Measurements from ENCODE around the gene SLC16A4. TPM values are rescaled to one million over a fixed set of nuclear protein-coding genes. Genes with fewer than 3 reads are reported as not detected.

SLC16A4 gene
- total and polyA plus RNA-seq, 7 experiments from 2014 or later = 0.19 to 0.93 (median 0.32) TPM

- DNase-seq = no peak
- Histone ChIP-seq H3K27ac (ENCODE audit: low read depth, low read length) (no peak overlapping the region), H3K4me1 (ENCODE audit: control insufficient read depth in 2 of 2, insufficient read depth in 2 of 2, low read length in 2 of 2) (peaks cover 58 to 60% of the 10 kb centered on the region in 2 donors), H3K36me3 (ENCODE audit: control insufficient read depth in 2 of 3, insufficient read depth in 3 of 3, low read length in 3 of 3) (peaks cover 0 to 36% (median 3%) of the 10 kb centered on the region in 3 experiments), H3K27me3 (ENCODE audit: control insufficient read depth in 2 of 2, insufficient read depth in 2 of 2, low read length in 2 of 2) (no peaks in the 10 kb centered on the region), H3K4me3 (ENCODE audit: low read length) (no peak overlapping the region), H3K9me3 (ENCODE audit: control insufficient read depth in 2 of 3, low read length in 3 of 3) (no peaks in the 10 kb centered on the region)
- peaks cover 59 to 95% (median 90%) of the 10 kb centered on the region in 7 donors for H3K4me1 Mint-ChIP-seq
- no peaks in the 10 kb centered on the region for H3K27me3 Mint-ChIP-seq
- H3K36me3 Mint-ChIP-seq = peaks cover 14 to 67% (median 37%) of the 10 kb centered on the region in 5 donors
- no peak for ATAC-seq
- H3K9me3 Mint-ChIP-seq = no peaks in the 10 kb centered on the region
- CTCF ChIA-PET = no interaction called here
- POLR2A ChIA-PET = no interaction called here
- intact Hi-C loops (cut with micrococcal nuclease) = loop anchor here in 1 of 2 donors (2.0 kb wide), 1 partner anchor 15 kb away; no protein-coding TSS in a partner anchor
- H3K27ac Mint-ChIP-seq = peak overlapping the region in 2 of 9 donors; percentile 38 to 45
- H3K4me3 Mint-ChIP-seq = peak overlapping the region in 3 of 10 donors; percentile 16 to 88 (median 75)
Measured at GRCh38 chr1:110344152-110344551, 46.7 kb downstream of the SLC16A4 start.

- Histone ChIP-seq H3K9me3 (ENCODE audit: control insufficient read depth in 2 of 3, low read length in 3 of 3) (no peaks in the 10 kb centered on the region), H3K27ac (ENCODE audit: low read depth, low read length) (no peak overlapping the region), H3K36me3 (ENCODE audit: control insufficient read depth in 2 of 3, insufficient read depth in 3 of 3, low read length in 3 of 3) (peaks cover 0 to 36% (median 3%) of the 10 kb centered on the region in 3 experiments), H3K27me3 (ENCODE audit: control insufficient read depth in 2 of 2, insufficient read depth in 2 of 2, low read length in 2 of 2) (no peaks in the 10 kb centered on the region), H3K4me1 (ENCODE audit: control insufficient read depth in 2 of 2, insufficient read depth in 2 of 2, low read length in 2 of 2) (peaks cover 50 to 53% of the 10 kb centered on the region in 2 donors), H3K4me3 (ENCODE audit: low read length) (no peak overlapping the region)
- Mint-ChIP-seq H3K36me3 (peaks cover 14 to 63% (median 37%) of the 10 kb centered on the region in 5 donors), H3K9me3 (no peaks in the 10 kb centered on the region), H3K27ac (peak overlapping the region in 4 of 9 donors; percentile 45 to 66 (median 56)), H3K27me3 (no peaks in the 10 kb centered on the region), H3K4me3 (peak overlapping the region in 3 of 10 donors; percentile 51 to 88 (median 75)), H3K4me1 (peaks cover 52 to 86% (median 81%) of the 10 kb centered on the region in 7 donors)
- ATAC-seq (no peak), DNase-seq (no peak)
- intact Hi-C loops (cut with micrococcal nuclease) = no loop called here
- ChIA-PET POLR2A (no interaction called here), CTCF (no interaction called here)
Measured at GRCh38 chr1:110343249-110343648, 47.6 kb downstream of the SLC16A4 start.

GRCh38 chr1:110341872-110342331 is 48.9 kb downstream of the SLC16A4 start:
- intact Hi-C loops (cut with micrococcal nuclease) = no loop called here
- H3K4me3 Mint-ChIP-seq = peak overlapping the region in 1 of 10 donors; percentile 75
- peaks cover 6 to 53% (median 33%) of the 10 kb centered on the region in 5 donors for H3K36me3 Mint-ChIP-seq
- H3K4me1 Mint-ChIP-seq = peaks cover 46 to 82% (median 76%) of the 10 kb centered on the region in 7 donors
- Histone ChIP-seq H3K9me3 (ENCODE audit: control insufficient read depth in 2 of 3, low read length in 3 of 3) (no peaks in the 10 kb centered on the region), H3K36me3 (ENCODE audit: control insufficient read depth in 2 of 3, insufficient read depth in 3 of 3, low read length in 3 of 3) (peaks cover 0 to 27% (median 3%) of the 10 kb centered on the region in 3 experiments), H3K27ac (ENCODE audit: low read depth, low read length) (no peak overlapping the region), H3K4me3 (ENCODE audit: low read length) (no peak overlapping the region), H3K27me3 (ENCODE audit: control insufficient read depth in 2 of 2, insufficient read depth in 2 of 2, low read length in 2 of 2) (no peaks in the 10 kb centered on the region), H3K4me1 (ENCODE audit: control insufficient read depth in 2 of 2, insufficient read depth in 2 of 2, low read length in 2 of 2) (peaks cover 49 to 61% of the 10 kb centered on the region in 2 donors)
- DNase-seq (no peak), ATAC-seq (no peak)
- ChIA-PET POLR2A (interaction anchor here (5.5 kb wide), 1 partner anchor 132 kb away, joined by 118 read pairs; the partner anchor contains the start of gene KCNC4), CTCF (no interaction called here)
- H3K27me3 Mint-ChIP-seq = peaks cover 0 to 2% (median 0%) of the 10 kb centered on the region in 5 donors
- H3K27ac Mint-ChIP-seq = no peak overlapping the region
- H3K9me3 Mint-ChIP-seq = no peaks in the 10 kb centered on the region

GRCh38 chr1:110341146-110341871 is 49.5 kb downstream of the SLC16A4 start:
- Histone ChIP-seq H3K4me1 (ENCODE audit: control insufficient read depth in 2 of 2, insufficient read depth in 2 of 2, low read length in 2 of 2) (peaks cover 49 to 61% of the 10 kb centered on the region in 2 donors), H3K27ac (ENCODE audit: low read depth, low read length) (no peak overlapping the region), H3K9me3 (ENCODE audit: control insufficient read depth in 2 of 3, low read length in 3 of 3) (no peaks in the 10 kb centered on the region), H3K4me3 (ENCODE audit: low read length) (no peak overlapping the region), H3K27me3 (ENCODE audit: control insufficient read depth in 2 of 2, insufficient read depth in 2 of 2, low read length in 2 of 2) (no peaks in the 10 kb centered on the region), H3K36me3 (ENCODE audit: control insufficient read depth in 2 of 3, insufficient read depth in 3 of 3, low read length in 3 of 3) (peaks cover 0 to 22% (median 3%) of the 10 kb centered on the region in 3 experiments)
- intact Hi-C loops (cut with micrococcal nuclease) = no loop called here
- ChIA-PET POLR2A (interaction anchor here (5.5 kb wide), 1 partner anchor 131 kb away, joined by 118 read pairs; the partner anchor contains the start of gene KCNC4), CTCF (interaction anchor here (0.6 kb wide), 1 partner anchor 69 kb away, joined by 5 read pairs; no protein-coding TSS in a partner anchor)
- Mint-ChIP-seq H3K4me1 (peaks cover 46 to 82% (median 75%) of the 10 kb centered on the region in 7 donors), H3K36me3 (peaks cover 5 to 47% (median 32%) of the 10 kb centered on the region in 5 donors), H3K4me3 (peak overlapping the region in 1 of 10 donors; percentile 75), H3K9me3 (no peaks in the 10 kb centered on the region), H3K27ac (peak overlapping the region in 2 of 9 donors; percentile 35 to 53), H3K27me3 (peaks cover 0 to 2% (median 0%) of the 10 kb centered on the region in 5 donors)
- ATAC-seq (no peak), DNase-seq (no peak)

- peak overlapping the region in 1 of 9 donors; percentile 62 for H3K27ac Mint-ChIP-seq
- no peaks in the 10 kb centered on the region for H3K9me3 Mint-ChIP-seq
- H3K27me3 Mint-ChIP-seq = peaks cover 0 to 2% (median 0%) of the 10 kb centered on the region in 5 donors
- Histone ChIP-seq H3K4me1 (ENCODE audit: control insufficient read depth in 2 of 2, insufficient read depth in 2 of 2, low read length in 2 of 2) (peaks cover 45 to 51% of the 10 kb centered on the region in 2 donors), H3K9me3 (ENCODE audit: control insufficient read depth in 2 of 3, low read length in 3 of 3) (no peaks in the 10 kb centered on the region), H3K4me3 (ENCODE audit: low read length) (peak overlapping the region; percentile 94), H3K36me3 (ENCODE audit: control insufficient read depth in 2 of 3, insufficient read depth in 3 of 3, low read length in 3 of 3) (peaks cover 0 to 20% (median 3%) of the 10 kb centered on the region in 3 experiments), H3K27me3 (ENCODE audit: control insufficient read depth in 2 of 2, insufficient read depth in 2 of 2, low read length in 2 of 2) (no peaks in the 10 kb centered on the region), H3K27ac (ENCODE audit: low read depth, low read length) (peak overlapping the region; percentile 96)
- peaks cover 0 to 38% (median 22%) of the 10 kb centered on the region in 5 donors for H3K36me3 Mint-ChIP-seq
- ChIA-PET CTCF (interaction anchor here (2.2 to 3.8 kb wide), 3 partner anchors 9 to 131 kb away, joined by 8 to 36 read pairs (median 14); partner anchors contain the start of genes KCNC4 and LAMTOR5), POLR2A (interaction anchor here (0.7 to 5.8 kb wide), 9 partner anchors 8 to 307 kb away, joined by 3 to 118 read pairs (median 12); partner anchors contain the start of genes KCNC4, LAMTOR5 and STRIP1)
- peaks cover 38 to 76% (median 69%) of the 10 kb centered on the region in 7 donors for H3K4me1 Mint-ChIP-seq
- ATAC-seq (no peak), DNase-seq (peak in 1 of 9 donors; percentile 19)
- intact Hi-C loops (cut with micrococcal nuclease) = no loop called here
- H3K4me3 Mint-ChIP-seq = no peak overlapping the region
Measured at GRCh38 chr1:110340207-110340468, 50.7 kb downstream of the SLC16A4 start.

GRCh38 chr1:110339407-110340206 is 51.2 kb downstream of the SLC16A4 start:
- CTCF ChIA-PET = interaction anchor here (0.6 to 3.8 kb wide), 7 partner anchors 9 to 154 kb away, joined by 3 to 36 read pairs (median 5); partner anchors contain the start of genes KCNC4 and LAMTOR5

More at GRCh38 chr1:110339407-110340206, 51.2 kb downstream of the SLC16A4 start:
- peaks cover 0 to 2% (median 0%) of the 10 kb centered on the region in 5 donors for H3K27me3 Mint-ChIP-seq
- peaks cover 38 to 71% (median 67%) of the 10 kb centered on the region in 7 donors for H3K4me1 Mint-ChIP-seq
- POLR2A ChIA-PET = interaction anchor here (0.7 to 5.8 kb wide), 14 partner anchors 9 to 1679 kb away, joined by 3 to 118 read pairs (median 8); partner anchors contain the start of genes AHCYL1, ATP5PB, HENMT1 and KCNC4
- H3K27me3 ChIP-seq (ENCODE audit: control insufficient read depth in 2 of 2, insufficient read depth in 2 of 2, low read length in 2 of 2) = no peaks in the 10 kb centered on the region
- H3K9me3 ChIP-seq (ENCODE audit: control insufficient read depth in 2 of 3, low read length in 3 of 3) = no peaks in the 10 kb centered on the region
- peaks cover 0 to 37% (median 22%) of the 10 kb centered on the region in 5 donors for H3K36me3 Mint-ChIP-seq
- H3K4me1 ChIP-seq (ENCODE audit: control insufficient read depth in 2 of 2, insufficient read depth in 2 of 2, low read length in 2 of 2) = peaks cover 45 to 46% of the 10 kb centered on the region in 2 donors
- peaks cover 0 to 20% (median 3%) of the 10 kb centered on the region in 3 experiments for H3K36me3 ChIP-seq (ENCODE audit: control insufficient read depth in 2 of 3, insufficient read depth in 3 of 3, low read length in 3 of 3)
- ATAC-seq (no peak), DNase-seq (peak in 2 of 9 donors; percentile 60 to 70)
- H3K4me3 Mint-ChIP-seq = no peak overlapping the region
- H3K9me3 Mint-ChIP-seq = no peaks in the 10 kb centered on the region
- H3K27ac ChIP-seq (ENCODE audit: low read depth, low read length) = peak overlapping the region; percentile 96
- peak overlapping the region; percentile 94 for H3K4me3 ChIP-seq (ENCODE audit: low read length)
- H3K27ac Mint-ChIP-seq = no peak overlapping the region
- intact Hi-C loops (cut with micrococcal nuclease) = loop anchor here (1.0 to 10.0 kb wide), 20 partner anchors 121 to 1781 kb away; partner anchors contain the start of genes AHCYL1 (in 1 of the 2), ATP5PB (in 1 of the 2), CEPT1 (in 1 of the 2) and CLCC1 (in 1 of the 2)
